Gastrocnemius medialis (tissue), 4 donors: Measurements from ENCODE around the gene ZNF638.

ENCODE experiments used
- POLR2A ChIP-seq, 2 donors: fragments of 450-650 bp; IDR thresholded peaks; one replicate each; pipeline ENCODE4 v1.6.1; 2017; ENCODE audit warnings: antibody characterized with exemption in 2 of 2, mild to moderate bottlenecking in 2 of 2, moderate library complexity in 2 of 2
- TF ChIP-seq, protein P1 (sequence below), 5 experiments: fragments of 450-650 bp in 3 of 5; fragments of 200-600 bp in 2 of 5; sonication (generic) in 2 of 5; IDR thresholded peaks in 4 of 5; conservative IDR thresholded peaks in 1 of 5; 1 replicate in 4 of 5; 2 replicates in 1 of 5; pipeline ENCODE4 v1.5.1; 2016 to 2019; ENCODE audit warnings: antibody characterized with exemption in 5 of 5, mild to moderate bottlenecking in 3 of 5, moderate library complexity in 3 of 5

DNA sequence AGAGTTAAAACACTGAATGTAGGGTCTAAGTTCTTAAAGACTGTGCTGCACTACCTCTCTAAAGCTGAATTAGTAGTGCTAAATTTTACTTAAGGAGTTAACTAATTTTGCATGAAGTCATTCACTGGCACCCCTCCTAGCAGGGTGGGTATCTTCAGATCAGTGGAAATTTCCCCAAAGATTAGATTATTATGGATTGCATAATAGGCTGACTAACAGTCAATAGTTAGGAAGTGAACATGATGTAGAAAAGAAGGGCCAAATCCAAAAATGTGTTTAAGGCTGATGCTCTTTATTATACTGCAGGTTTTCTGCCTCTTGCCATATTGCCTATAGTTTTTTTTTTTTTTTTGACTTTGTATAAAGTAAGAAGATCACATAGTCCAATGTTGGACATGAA, 5.2 kb downstream of the ZNF638 start:
- TF ChIP-seq, protein P1, sequence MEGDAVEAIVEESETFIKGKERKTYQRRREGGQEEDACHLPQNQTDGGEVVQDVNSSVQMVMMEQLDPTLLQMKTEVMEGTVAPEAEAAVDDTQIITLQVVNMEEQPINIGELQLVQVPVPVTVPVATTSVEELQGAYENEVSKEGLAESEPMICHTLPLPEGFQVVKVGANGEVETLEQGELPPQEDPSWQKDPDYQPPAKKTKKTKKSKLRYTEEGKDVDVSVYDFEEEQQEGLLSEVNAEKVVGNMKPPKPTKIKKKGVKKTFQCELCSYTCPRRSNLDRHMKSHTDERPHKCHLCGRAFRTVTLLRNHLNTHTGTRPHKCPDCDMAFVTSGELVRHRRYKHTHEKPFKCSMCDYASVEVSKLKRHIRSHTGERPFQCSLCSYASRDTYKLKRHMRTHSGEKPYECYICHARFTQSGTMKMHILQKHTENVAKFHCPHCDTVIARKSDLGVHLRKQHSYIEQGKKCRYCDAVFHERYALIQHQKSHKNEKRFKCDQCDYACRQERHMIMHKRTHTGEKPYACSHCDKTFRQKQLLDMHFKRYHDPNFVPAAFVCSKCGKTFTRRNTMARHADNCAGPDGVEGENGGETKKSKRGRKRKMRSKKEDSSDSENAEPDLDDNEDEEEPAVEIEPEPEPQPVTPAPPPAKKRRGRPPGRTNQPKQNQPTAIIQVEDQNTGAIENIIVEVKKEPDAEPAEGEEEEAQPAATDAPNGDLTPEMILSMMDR (IDR thresholded peaks at IDR 0.05 in 4 of 5, conservative IDR thresholded peaks at IDR 0.05 in 1 of 5) = no peak
- no peak for TF ChIP-seq POLR2A (IDR thresholded peaks at IDR 0.05)
